Caco-2 (cell line): ENCODE data around the gene PRXL2A. TPM values are rescaled to one million over a fixed set of nuclear protein-coding genes. Genes with fewer than 3 reads are reported as not detected.

Source experiments
- BruUV-seq: library from RNA; stranded (reverse); fragments of 400-500 nt; replicated peaks from 2 replicates; lab custom pipeline; 2021; lab: Mats Ljungman, UMichigan
- CTCF ChIA-PET: fragments of 300-600 bp; sonication (Branson Sonifier 250); formaldehyde crosslinking; loops from one replicate; lab custom pipeline; 2022; ENCODE audit warnings: antibody characterized with exemption; lab: Charles Lee
- POLR2A ChIA-PET: fragments of 300-600 bp; sonication (Branson Sonifier 250); formaldehyde crosslinking; loops from one replicate; lab custom pipeline; 2022; ENCODE audit warnings: antibody characterized with exemption; lab: Charles Lee
- DNase-seq, 2 experiments: peaks; one replicate each; pipeline versions ENCODE4 v3.0.0 to v3.0.0-alpha.2; 2020 to 2022
- H3K27me3 ChIP-seq: replicated peaks from 2 replicates; pipeline ENCODE4 v1.6.0; 2011; ENCODE audit warnings: low read length; ENCODE audit not compliant: control insufficient read depth, insufficient read depth
- H3K36me3 ChIP-seq: 2 replicates; pipeline ENCODE4 v1.5.1; 2011; ENCODE audit warnings: low read length; ENCODE audit not compliant: control insufficient read depth, insufficient read depth
- H3K4me1 ChIP-seq: fragments of 250-450 bp; sonication (Bioruptor Pico); 2 replicates; pipeline ENCODE4 v1.5.1; 2020; ENCODE audit warnings: mild to moderate bottlenecking
- H3K4me3 ChIP-seq: 2 replicates; pipeline ENCODE4 v1.5.1; 2011; ENCODE audit warnings: low read depth, mild to moderate bottlenecking, control low read depth, low read length
- H3K9me3 ChIP-seq: fragments of 250-450 bp; sonication (Bioruptor Pico); 2 replicates; pipeline ENCODE4 v1.5.1; 2020; ENCODE audit warnings: mild to moderate bottlenecking, moderate library complexity
- H3K27ac Mint-ChIP-seq: one replicate; pipeline ENCODE4 v1.8.0; 2022; ENCODE audit warnings: mixed read lengths; ENCODE audit not compliant: unreplicated experiment
- H3K27me3 Mint-ChIP-seq: one replicate; pipeline ENCODE4 v1.8.0; 2022; ENCODE audit warnings: mixed read lengths; ENCODE audit not compliant: insufficient read depth, unreplicated experiment
- H3K36me3 Mint-ChIP-seq: one replicate; pipeline ENCODE4 v1.8.0; 2022; ENCODE audit warnings: mild to moderate bottlenecking, mixed read lengths; ENCODE audit not compliant: insufficient read depth, unreplicated experiment
- H3K4me1 Mint-ChIP-seq: one replicate; pipeline ENCODE4 v1.8.0; 2022; ENCODE audit warnings: low read depth, mixed read lengths; ENCODE audit not compliant: unreplicated experiment
- H3K4me3 Mint-ChIP-seq: one replicate; pipeline ENCODE4 v1.8.0; 2022; ENCODE audit warnings: mild to moderate bottlenecking, moderate library complexity, mixed read lengths; ENCODE audit not compliant: unreplicated experiment
- H3K9me3 Mint-ChIP-seq: one replicate; pipeline ENCODE4 v1.8.0; 2022; ENCODE audit warnings: mixed read lengths; ENCODE audit not compliant: unreplicated experiment
- intact Hi-C: fragments of 100-400 bp; cut with micrococcal nuclease; formaldehyde crosslinking; loops from one replicate; pipeline ENCODE4 v1.10.0; 2022; ENCODE audit not compliant: unreplicated experiment
- total RNA-seq: library from RNA; stranded (reverse); gene quantifications from 2 replicates; pipeline ENCODE4 v1.2.3, GENCODE V29; 2022
- TF ChIP-seq, protein P1 (sequence below), 2 experiments: fragments of 200-600 bp in 1 of 2; IDR thresholded peaks; 1 replicate in 1 of 2; 2 replicates in 1 of 2; pipeline versions ENCODE4 v1.5.1 to v1.8.0; 2011 to 2022; ENCODE audit warnings: antibody characterized with exemption in 1 of 2, control low read depth in 1 of 2, inconsistent platforms in 1 of 2, low read depth in 1 of 2, low read length in 1 of 2, mild to moderate bottlenecking in 1 of 2, moderate library complexity in 1 of 2; ENCODE audit not compliant: insufficient read depth in 1 of 2, severe bottlenecking in 1 of 2, unreplicated experiment in 1 of 2

Gene PRXL2A
- total RNA-seq, 1 experiment from 2014 or later: 88.6 TPM

DNA sequence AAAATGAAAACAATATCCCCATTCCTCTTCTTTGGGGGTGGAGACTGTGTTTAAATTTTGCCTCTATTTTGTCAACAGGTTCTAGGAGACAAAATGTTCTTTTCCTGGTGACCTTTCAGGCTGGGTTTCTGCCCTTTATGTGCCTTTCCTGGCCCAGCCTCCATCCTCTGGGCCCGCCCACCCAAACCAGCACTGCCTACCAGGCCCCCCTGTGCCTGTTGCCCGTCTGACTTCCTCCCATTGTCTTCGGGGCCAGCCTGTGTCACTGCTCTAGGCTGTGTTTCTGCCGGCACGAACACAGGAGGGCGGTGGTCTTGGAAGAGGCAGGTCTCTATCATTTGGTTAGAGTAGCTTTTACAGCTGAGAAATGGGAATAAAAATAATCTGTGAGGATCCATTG, 59.7 kb downstream of the PRXL2A start:
- Histone ChIP-seq H3K9me3 (no peaks in the 10 kb centered on the region), H3K36me3 (peaks cover 5% of the 10 kb centered on the region), H3K4me3 (no peak overlapping the region), H3K27me3 (no peaks in the 10 kb centered on the region), H3K4me1 (peaks cover 36% of the 10 kb centered on the region)
- Mint-ChIP-seq H3K27me3 (no peaks in the 10 kb centered on the region), H3K27ac (no peak overlapping the region), H3K36me3 (peaks cover 60% of the 10 kb centered on the region), H3K9me3 (no peaks in the 10 kb centered on the region), H3K4me1 (peaks cover 59% of the 10 kb centered on the region), H3K4me3 (no peak overlapping the region)
- TF ChIP-seq, protein P1, sequence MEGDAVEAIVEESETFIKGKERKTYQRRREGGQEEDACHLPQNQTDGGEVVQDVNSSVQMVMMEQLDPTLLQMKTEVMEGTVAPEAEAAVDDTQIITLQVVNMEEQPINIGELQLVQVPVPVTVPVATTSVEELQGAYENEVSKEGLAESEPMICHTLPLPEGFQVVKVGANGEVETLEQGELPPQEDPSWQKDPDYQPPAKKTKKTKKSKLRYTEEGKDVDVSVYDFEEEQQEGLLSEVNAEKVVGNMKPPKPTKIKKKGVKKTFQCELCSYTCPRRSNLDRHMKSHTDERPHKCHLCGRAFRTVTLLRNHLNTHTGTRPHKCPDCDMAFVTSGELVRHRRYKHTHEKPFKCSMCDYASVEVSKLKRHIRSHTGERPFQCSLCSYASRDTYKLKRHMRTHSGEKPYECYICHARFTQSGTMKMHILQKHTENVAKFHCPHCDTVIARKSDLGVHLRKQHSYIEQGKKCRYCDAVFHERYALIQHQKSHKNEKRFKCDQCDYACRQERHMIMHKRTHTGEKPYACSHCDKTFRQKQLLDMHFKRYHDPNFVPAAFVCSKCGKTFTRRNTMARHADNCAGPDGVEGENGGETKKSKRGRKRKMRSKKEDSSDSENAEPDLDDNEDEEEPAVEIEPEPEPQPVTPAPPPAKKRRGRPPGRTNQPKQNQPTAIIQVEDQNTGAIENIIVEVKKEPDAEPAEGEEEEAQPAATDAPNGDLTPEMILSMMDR (IDR thresholded peaks at IDR 0.05; ENCODE audit: insufficient read depth in 1 of 2, low read depth in 1 of 2, low read length in 1 of 2, severe bottlenecking in 1 of 2, unreplicated experiment in 1 of 2): no peak
- no TSS peak for BruUV-seq
- POLR2A ChIA-PET: no interaction called here
- CTCF ChIA-PET: interaction anchor here (1.3 kb wide), 1 partner anchor 37 kb away, joined by 9 read pairs; no protein-coding TSS in a partner anchor
- intact Hi-C loops: no loop called here
- DNase-seq: no peak

DNA sequence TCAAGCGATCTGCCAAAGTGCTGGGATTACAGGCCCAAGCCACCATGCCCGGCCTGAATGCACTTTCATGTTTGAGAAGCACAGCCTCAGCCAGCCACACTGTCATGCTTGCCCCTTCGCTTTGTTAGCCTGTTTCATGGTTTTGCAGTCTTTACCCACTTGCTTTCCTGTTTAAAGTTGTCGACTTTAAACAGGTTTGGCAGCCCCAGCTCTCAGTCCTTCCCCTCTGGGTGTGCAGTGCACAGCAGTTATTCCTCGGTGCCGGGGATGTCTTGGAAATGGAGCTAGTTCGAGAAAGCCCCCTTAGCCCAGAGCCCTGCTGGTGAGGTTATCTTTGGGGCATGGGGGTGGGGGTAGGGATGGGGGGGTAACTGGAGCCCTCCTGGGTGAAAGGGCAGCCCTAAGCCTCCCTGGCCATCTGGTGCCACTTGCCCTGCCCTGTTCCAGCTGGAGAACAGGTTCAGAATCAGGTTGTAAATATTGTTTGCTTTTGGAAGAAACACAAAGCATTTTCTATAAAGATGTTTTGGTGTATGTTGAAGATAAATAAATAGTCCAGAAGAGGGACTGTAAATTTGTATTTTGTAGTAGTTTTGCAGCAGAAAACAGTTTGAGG, 60.6 kb downstream of the PRXL2A start:
- Histone ChIP-seq H3K4me3 (no peak overlapping the region), H3K9me3 (no peaks in the 10 kb centered on the region), H3K4me1 (peaks cover 30% of the 10 kb centered on the region), H3K27me3 (no peaks in the 10 kb centered on the region), H3K36me3 (peaks cover 5% of the 10 kb centered on the region)
- H3K4me1 Mint-ChIP-seq: peaks cover 52% of the 10 kb centered on the region
- BruUV-seq: no TSS peak
- H3K27me3 Mint-ChIP-seq: no peaks in the 10 kb centered on the region
- no peak overlapping the region for H3K27ac Mint-ChIP-seq
- no peak for DNase-seq
- intact Hi-C loops: no loop called here
- H3K36me3 Mint-ChIP-seq: peaks cover 62% of the 10 kb centered on the region
- ChIA-PET POLR2A (no interaction called here), CTCF (interaction anchor here (1.3 kb wide), 1 partner anchor 36 kb away, joined by 9 read pairs; no protein-coding TSS in a partner anchor)
- TF ChIP-seq, protein P1 (IDR thresholded peaks at IDR 0.05; ENCODE audit: insufficient read depth in 1 of 2, low read depth in 1 of 2, low read length in 1 of 2, severe bottlenecking in 1 of 2, unreplicated experiment in 1 of 2): no peak
- no peak overlapping the region for H3K4me3 Mint-ChIP-seq
- no peaks in the 10 kb centered on the region for H3K9me3 Mint-ChIP-seq

DNA sequence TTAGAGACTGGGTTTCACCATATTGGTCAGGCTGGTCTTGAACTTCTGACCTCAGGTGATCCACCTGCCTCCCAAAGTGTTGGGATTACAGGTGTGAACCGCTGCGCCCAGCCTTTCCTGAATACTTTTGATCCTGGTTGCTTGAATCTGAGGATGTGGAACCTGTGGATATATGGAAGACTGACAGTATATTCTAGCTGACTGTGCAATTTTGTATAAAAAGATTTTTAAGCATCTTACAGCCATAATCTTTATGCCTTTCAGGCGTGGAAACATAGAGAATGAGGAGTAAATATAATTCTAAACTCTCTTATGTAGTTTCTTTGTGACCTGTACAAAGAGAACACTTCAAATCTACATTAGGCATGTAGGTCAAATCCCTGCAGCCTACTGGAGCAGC, 61.9 kb downstream of the PRXL2A start:
- H3K27me3 Mint-ChIP-seq: no peaks in the 10 kb centered on the region
- peaks cover 72% of the 10 kb centered on the region for H3K36me3 Mint-ChIP-seq
- H3K4me3 Mint-ChIP-seq: no peak overlapping the region
- H3K4me1 ChIP-seq: peaks cover 21% of the 10 kb centered on the region
- no peaks in the 10 kb centered on the region for H3K27me3 ChIP-seq
- H3K4me3 ChIP-seq: no peak overlapping the region
- no peak for DNase-seq
- peak overlapping the region; percentile 42 for H3K27ac Mint-ChIP-seq
- ChIA-PET POLR2A (no interaction called here), CTCF (no interaction called here)
- no peaks in the 10 kb centered on the region for H3K9me3 ChIP-seq
- BruUV-seq: no TSS peak
- peaks cover 5% of the 10 kb centered on the region for H3K36me3 ChIP-seq
- TF ChIP-seq, protein P1 (IDR thresholded peaks at IDR 0.05; ENCODE audit: insufficient read depth in 1 of 2, low read depth in 1 of 2, low read length in 1 of 2, severe bottlenecking in 1 of 2, unreplicated experiment in 1 of 2): no peak
- no peaks in the 10 kb centered on the region for H3K9me3 Mint-ChIP-seq
- peaks cover 56% of the 10 kb centered on the region for H3K4me1 Mint-ChIP-seq
- intact Hi-C loops: no loop called here
